A673 (cell line): ENCODE data around the gene BABAM1.

Source experiments
- CTCF ChIP-seq: fragments of 300-800, 200-600 bp; sonication (generic); conservative IDR thresholded peaks from 2 replicates; pipeline ENCODE4 v1.5.1; 2017; ENCODE audit warnings: low read depth, mild to moderate bottlenecking, antibody characterized with exemption, low read length, moderate library complexity, mixed read lengths
- EZH2 ChIP-seq: fragments of 200-600 bp; sonication (generic); IDR thresholded peaks from 2 replicates; pipeline ENCODE4 v1.6.1; 2017; ENCODE audit warnings: borderline replicate concordance, low read depth, mild to moderate bottlenecking, mixed read lengths, antibody characterized with exemption, low read length; ENCODE audit not compliant: poor library complexity, severe bottlenecking

GRCh38 chr19:17292301-17293074 lies 25.2 kb downstream of the BABAM1 start:
- TF ChIP-seq CTCF: peak; percentile 77
- TF ChIP-seq EZH2: no peak
